Testis (tissue), 3 donors: Measurements from ENCODE around the gene RHOBTB3. TPM values are rescaled to one million over a fixed set of nuclear protein-coding genes. Genes with fewer than 3 reads are reported as not detected.

ENCODE experiments used
- DNase-seq: peaks from one replicate; pipeline ENCODE4 v3.0.0-alpha.2; 2019
- H3K27ac ChIP-seq, 2 donors: fragments of 200-600 bp; sonication (generic); one replicate each; pipeline ENCODE4 v1.5.1; 2019
- H3K27me3 ChIP-seq: fragments of 200-600 bp; sonication (generic); one replicate; pipeline ENCODE4 v1.5.1; 2019
- H3K36me3 ChIP-seq: fragments of 200-600 bp; sonication (generic); one replicate; pipeline ENCODE4 v1.5.1; 2017; ENCODE audit warnings: low read depth; ENCODE audit errors: missing control alignments
- H3K4me1 ChIP-seq: fragments of 200-600 bp; sonication (generic); one replicate; pipeline ENCODE4 v1.5.1; 2019
- H3K4me3 ChIP-seq, 2 donors: fragments of 200-600 bp; sonication (generic); one replicate each; pipeline ENCODE4 v1.5.1; 2017 to 2019
- H3K9me3 ChIP-seq: fragments of 200-600 bp; sonication (generic); one replicate; pipeline ENCODE4 v1.5.1; 2017
- POLR2A ChIP-seq: fragments of 450-650 bp; IDR thresholded peaks from one replicate; pipeline ENCODE4 v1.6.1; 2017; ENCODE audit warnings: antibody characterized with exemption, mild to moderate bottlenecking, moderate library complexity
- WGBS, 2 donors: methylation state at CpG; one replicate each; pipeline ENCODE4 v1.1.5; 2018; 5-methylcytosine and 5-hydroxymethylcytosine counted together
- intact Hi-C: fragments of 100-400 bp; cut with DNase I; formaldehyde crosslinking; loops from one replicate; pipeline ENCODE4 v1.15.1; 2023; ENCODE audit warnings: low total_unique reads
- polyA plus RNA-seq: library from polyadenylated mRNA; stranded (reverse); fragments of 350-450 nt; fragmentation: Illumina TruSeq; extraction: RNeasy Lipid Tissue Mini Kit (QIAGEN cat#74804); gene quantifications from one replicate; pipeline ENCODE4 v1.2.3, GENCODE V29; 2014; ENCODE audit warnings: low read depth, low replicate concordance; ENCODE audit not compliant: insufficient read depth
- total RNA-seq, 2 donors: library from RNA; depleted of rRNA; stranded (reverse); fragments of >200 nt; gene quantifications; one replicate each; pipeline ENCODE4 v1.2.3, GENCODE V29; 2016
- TF ChIP-seq, protein P1 (sequence below), 3 experiments: fragments of 450-650 bp in 2 of 3; fragments of 200-600 bp in 1 of 3; sonication (generic) in 1 of 3; IDR thresholded peaks; one replicate each; pipeline ENCODE4 v1.5.1; 2016 to 2019; ENCODE audit warnings: antibody characterized with exemption in 3 of 3, mild to moderate bottlenecking in 2 of 3, moderate library complexity in 1 of 3

The RHOBTB3 gene
- total and polyA plus RNA-seq, 3 donors from 2014 or later, result 44.1 to 190 (median 163) TPM

DNA sequence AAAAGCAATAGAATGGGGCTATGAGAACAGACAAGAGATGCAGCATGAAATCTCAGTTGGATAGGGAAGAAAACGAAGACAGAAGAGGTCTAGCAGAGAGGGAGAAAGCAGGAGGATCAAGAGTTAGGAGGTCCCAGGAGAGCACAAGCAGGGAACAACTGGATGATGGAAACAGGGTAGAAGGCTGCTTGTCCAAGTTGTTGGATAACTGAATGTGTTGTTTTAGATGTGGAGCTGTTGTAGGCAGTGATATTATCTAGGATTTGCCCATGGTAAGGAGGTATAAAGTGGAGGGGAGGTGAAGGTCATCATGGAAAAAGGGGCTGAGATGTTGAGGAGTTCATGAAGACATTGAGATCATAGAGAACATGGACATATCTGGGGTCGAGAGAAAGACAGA, 12.4 kb upstream of the RHOBTB3 start:
- intact Hi-C loops, result no loop called here
- WGBS, 2 donors, result 66 to 90% methylated on average over 2 of the region's 2 CpGs

GRCh38 chr5:95720094-95720786, 10.9 kb upstream of the RHOBTB3 start:
- WGBS, 2 donors, result 26 to 48% methylated on average over 3 of the region's 3 CpGs
- Histone ChIP-seq H3K9me3 (no peaks in the 10 kb centered on the region), H3K27me3 (no peaks in the 10 kb centered on the region), H3K4me3 (no peak overlapping the region), H3K4me1 (peaks cover 34% of the 10 kb centered on the region), H3K36me3 (no peaks in the 10 kb centered on the region), H3K27ac (peak overlapping the region; percentile 69 to 81)
- peak; percentile 62 for DNase-seq
- intact Hi-C loops, result no loop called here
- TF ChIP-seq POLR2A, result no peak
- TF ChIP-seq, protein P1, sequence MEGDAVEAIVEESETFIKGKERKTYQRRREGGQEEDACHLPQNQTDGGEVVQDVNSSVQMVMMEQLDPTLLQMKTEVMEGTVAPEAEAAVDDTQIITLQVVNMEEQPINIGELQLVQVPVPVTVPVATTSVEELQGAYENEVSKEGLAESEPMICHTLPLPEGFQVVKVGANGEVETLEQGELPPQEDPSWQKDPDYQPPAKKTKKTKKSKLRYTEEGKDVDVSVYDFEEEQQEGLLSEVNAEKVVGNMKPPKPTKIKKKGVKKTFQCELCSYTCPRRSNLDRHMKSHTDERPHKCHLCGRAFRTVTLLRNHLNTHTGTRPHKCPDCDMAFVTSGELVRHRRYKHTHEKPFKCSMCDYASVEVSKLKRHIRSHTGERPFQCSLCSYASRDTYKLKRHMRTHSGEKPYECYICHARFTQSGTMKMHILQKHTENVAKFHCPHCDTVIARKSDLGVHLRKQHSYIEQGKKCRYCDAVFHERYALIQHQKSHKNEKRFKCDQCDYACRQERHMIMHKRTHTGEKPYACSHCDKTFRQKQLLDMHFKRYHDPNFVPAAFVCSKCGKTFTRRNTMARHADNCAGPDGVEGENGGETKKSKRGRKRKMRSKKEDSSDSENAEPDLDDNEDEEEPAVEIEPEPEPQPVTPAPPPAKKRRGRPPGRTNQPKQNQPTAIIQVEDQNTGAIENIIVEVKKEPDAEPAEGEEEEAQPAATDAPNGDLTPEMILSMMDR (IDR thresholded peaks at IDR 0.05), result no peak

More for the DNA sequence above, 12.4 kb upstream of the RHOBTB3 start:
- Histone ChIP-seq H3K36me3 (no peaks in the 10 kb centered on the region), H3K9me3 (no peaks in the 10 kb centered on the region), H3K4me3 (no peak overlapping the region), H3K4me1 (peaks cover 32% of the 10 kb centered on the region), H3K27ac (peak overlapping the region; percentile 69 to 81), H3K27me3 (no peaks in the 10 kb centered on the region)
- no peak for TF ChIP-seq POLR2A
- TF ChIP-seq, protein P1 (IDR thresholded peaks at IDR 0.05), result no peak
- DNase-seq, result no peak

GRCh38 chr5:95721582-95722295, 9.4 kb upstream of the RHOBTB3 start:
- no peaks in the 10 kb centered on the region for H3K9me3 ChIP-seq
- peak overlapping the region; percentile 69 to 81 for H3K27ac ChIP-seq
- TF ChIP-seq POLR2A, result no peak
- TF ChIP-seq, protein P1 (IDR thresholded peaks at IDR 0.05), result no peak
- 33 to 41% methylated on average over 1 of the region's 1 CpG for WGBS, 2 donors
- H3K36me3 ChIP-seq, result no peaks in the 10 kb centered on the region
- H3K4me3 ChIP-seq, result no peak overlapping the region
- peaks cover 41% of the 10 kb centered on the region for H3K4me1 ChIP-seq
- no peak for DNase-seq
- H3K27me3 ChIP-seq, result no peaks in the 10 kb centered on the region
- intact Hi-C loops, result no loop called here

GRCh38 chr5:95723632-95724369, 7.3 kb upstream of the RHOBTB3 start:
- Histone ChIP-seq H3K4me3 (no peak overlapping the region), H3K27ac (no peak overlapping the region), H3K9me3 (no peaks in the 10 kb centered on the region), H3K4me1 (peaks cover 62% of the 10 kb centered on the region), H3K27me3 (no peaks in the 10 kb centered on the region), H3K36me3 (no peaks in the 10 kb centered on the region)
- 58 to 74% methylated on average over 5 of the region's 5 CpGs for WGBS, 2 donors
- intact Hi-C loops, result no loop called here
- TF ChIP-seq, protein P1 (IDR thresholded peaks at IDR 0.05), result no peak
- TF ChIP-seq POLR2A, result no peak
- DNase-seq, result peak; percentile 75
